K562 (cell line): ENCODE data around the gene EPB42. TPM values are rescaled to one million over a fixed set of nuclear protein-coding genes. Genes with fewer than 3 reads are reported as not detected.

Source experiments
- ARID2 ChIP-seq: fragments of 450-650 bp; IDR thresholded peaks from 2 replicates; pipeline ENCODE4 v1.6.1; 2017; ENCODE audit warnings: antibody characterized with exemption, mild to moderate bottlenecking
- CREM ChIP-seq: IDR thresholded peaks from 2 replicates; pipeline ENCODE4 v1.6.1; 2014; ENCODE audit warnings: antibody characterized with exemption, low read depth
- NFE2L1 ChIP-seq: fragments of 450-650 bp; IDR thresholded peaks from 2 replicates; pipeline ENCODE4 v1.6.1; 2016; ENCODE audit warnings: missing genetic modification characterization, low read depth, mild to moderate bottlenecking, missing compliant biosample characterization, moderate library complexity, borderline replicate concordance
- RAD21 ChIP-seq, 2 experiments: fragments of 250-450 bp in 1 of 2; fragments of 450-650 bp in 1 of 2; sonication (Bioruptor Pico) in 1 of 2; formaldehyde crosslinking in 1 of 2; IDR thresholded peaks in 1 of 2; conservative IDR thresholded peaks in 1 of 2; 2 replicates each; pipeline versions ENCODE4 v1.4.0 to v1.8.0; 2020 to 2022; ENCODE audit warnings: mild to moderate bottlenecking in 2 of 2, moderate library complexity in 1 of 2
- TRIM24 ChIP-seq, 2 experiments: fragments of 450-650 bp; IDR thresholded peaks; 2 replicates each; pipeline ENCODE4 v1.6.1; 2016
- polyA plus RNA-seq, 8 experiments: library from polyadenylated mRNA; depleted of rRNA in 4 of 8; stranded (reverse) in 5 of 8; unstranded in 3 of 8; fragments of >200 nt; fragmentation: Nextera tagmentation in 2 of 8; fragmentation: Illumina TruSeq in 1 of 8; extraction: Ambion mirVana in 2 of 8; extraction: Trizol in 1 of 8; gene quantifications; 2 replicates each; pipeline versions ENCODE4 v1.2.1 to v1.2.3, GENCODE V29; 2011 to 2014; ENCODE audit warnings: inconsistent platforms in 1 of 8, missing spikeins in 1 of 8
- total RNA-seq, 7 experiments: library from RNA; depleted of rRNA in 6 of 7; stranded (reverse); fragments of >200 nt in 6 of 7; fragmentation: Illumina TruSeq in 2 of 7; extraction: Trizol in 2 of 7; gene quantifications; 2 replicates each; pipeline versions ENCODE4 v1.2.1 to v1.2.3, GENCODE V29; 2011 to 2021; ENCODE audit warnings: low replicate concordance in 1 of 7
- TF ChIP-seq, protein P1 (sequence below), 2 experiments: fragments of 450-650 bp; formaldehyde crosslinking in 1 of 2; IDR thresholded peaks; 2 replicates each; pipeline versions ENCODE4 v1.4.0 to v1.6.1; 2014 to 2020; ENCODE audit warnings: mild to moderate bottlenecking in 2 of 2, borderline replicate concordance in 1 of 2, low read depth in 1 of 2
- TF ChIP-seq, protein P2 (sequence below): sonication (generic); formaldehyde crosslinking; IDR thresholded peaks from 2 replicates; pipeline ENCODE4 v1.8.0; 2022; ENCODE audit warnings: missing genetic modification reagents, mild to moderate bottlenecking, moderate library complexity, borderline replicate concordance
- TF ChIP-seq, protein P3 (sequence below): IDR thresholded peaks from 2 replicates; pipeline ENCODE4 v1.6.1; 2011; ENCODE audit warnings: borderline replicate concordance, low read depth, mild to moderate bottlenecking, moderate library complexity, low read length; ENCODE audit not compliant: insufficient read depth, poor library complexity, severe bottlenecking
- TF ChIP-seq, protein P4 (sequence below): fragments of 250-450 bp; sonication (Bioruptor Pico); IDR thresholded peaks from 2 replicates; pipeline ENCODE4 v1.8.0; 2022; ENCODE audit warnings: inconsistent platforms
- TF ChIP-seq, protein P5 (sequence below): fragments of 250-450 bp; sonication (Bioruptor Pico); IDR thresholded peaks from 2 replicates; pipeline ENCODE4 v1.5.1; 2021; ENCODE audit warnings: mild to moderate bottlenecking

Gene EPB42
- total and polyA plus RNA-seq, 9 of the 15 experiments (the other 6 are each of a cell fraction or from before 2014, with no cell fraction given) = 0.38 to 2.3 (median 1.4) TPM

DNA sequence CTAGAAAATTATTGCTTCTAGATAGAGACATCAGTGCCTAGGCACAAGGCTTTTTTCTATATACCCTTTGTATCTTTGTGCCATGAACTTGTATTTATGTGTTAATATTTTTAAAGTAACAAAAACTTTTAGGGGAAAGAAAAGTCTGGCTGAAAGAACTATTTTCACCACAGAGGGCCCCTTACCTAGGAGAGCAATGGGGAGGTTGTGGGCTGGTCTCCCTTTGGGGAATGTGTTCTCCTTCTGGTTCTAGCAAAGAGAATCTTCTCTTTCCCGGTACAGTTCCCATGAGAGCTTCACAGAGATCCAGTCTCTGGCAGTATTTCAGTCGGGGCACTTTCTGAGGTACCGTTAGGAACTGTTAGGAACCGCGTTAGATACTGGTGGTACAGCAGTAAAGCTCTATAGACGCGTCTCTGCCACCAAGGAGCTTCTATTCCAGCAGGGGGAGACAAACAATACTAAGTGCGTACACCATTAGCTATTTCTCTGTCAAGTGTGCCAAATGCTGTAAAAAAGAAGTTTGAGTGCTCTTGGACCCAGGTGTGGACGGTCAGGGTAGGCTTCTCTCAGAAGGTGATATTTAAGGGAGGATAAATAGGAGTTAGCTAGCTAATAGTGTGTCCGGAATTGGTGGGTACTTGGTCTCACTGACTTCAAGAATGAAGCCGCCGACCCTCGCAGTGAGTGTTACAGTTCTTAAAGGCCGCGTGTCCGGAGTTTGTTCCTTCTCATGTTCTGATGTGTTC lies 4.6 kb upstream of the EPB42 start (continued):
- TF ChIP-seq, protein P1, sequence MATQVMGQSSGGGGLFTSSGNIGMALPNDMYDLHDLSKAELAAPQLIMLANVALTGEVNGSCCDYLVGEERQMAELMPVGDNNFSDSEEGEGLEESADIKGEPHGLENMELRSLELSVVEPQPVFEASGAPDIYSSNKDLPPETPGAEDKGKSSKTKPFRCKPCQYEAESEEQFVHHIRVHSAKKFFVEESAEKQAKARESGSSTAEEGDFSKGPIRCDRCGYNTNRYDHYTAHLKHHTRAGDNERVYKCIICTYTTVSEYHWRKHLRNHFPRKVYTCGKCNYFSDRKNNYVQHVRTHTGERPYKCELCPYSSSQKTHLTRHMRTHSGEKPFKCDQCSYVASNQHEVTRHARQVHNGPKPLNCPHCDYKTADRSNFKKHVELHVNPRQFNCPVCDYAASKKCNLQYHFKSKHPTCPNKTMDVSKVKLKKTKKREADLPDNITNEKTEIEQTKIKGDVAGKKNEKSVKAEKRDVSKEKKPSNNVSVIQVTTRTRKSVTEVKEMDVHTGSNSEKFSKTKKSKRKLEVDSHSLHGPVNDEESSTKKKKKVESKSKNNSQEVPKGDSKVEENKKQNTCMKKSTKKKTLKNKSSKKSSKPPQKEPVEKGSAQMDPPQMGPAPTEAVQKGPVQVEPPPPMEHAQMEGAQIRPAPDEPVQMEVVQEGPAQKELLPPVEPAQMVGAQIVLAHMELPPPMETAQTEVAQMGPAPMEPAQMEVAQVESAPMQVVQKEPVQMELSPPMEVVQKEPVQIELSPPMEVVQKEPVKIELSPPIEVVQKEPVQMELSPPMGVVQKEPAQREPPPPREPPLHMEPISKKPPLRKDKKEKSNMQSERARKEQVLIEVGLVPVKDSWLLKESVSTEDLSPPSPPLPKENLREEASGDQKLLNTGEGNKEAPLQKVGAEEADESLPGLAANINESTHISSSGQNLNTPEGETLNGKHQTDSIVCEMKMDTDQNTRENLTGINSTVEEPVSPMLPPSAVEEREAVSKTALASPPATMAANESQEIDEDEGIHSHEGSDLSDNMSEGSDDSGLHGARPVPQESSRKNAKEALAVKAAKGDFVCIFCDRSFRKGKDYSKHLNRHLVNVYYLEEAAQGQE (IDR thresholded peaks at IDR 0.05; ENCODE audit: borderline replicate concordance) = peak; percentile 83
- TF ChIP-seq, protein P1 (CRISPR knock-in tag; IDR thresholded peaks at IDR 0.05; ENCODE audit: low read depth) = no peak
- TF ChIP-seq ARID2 (peak; percentile 79), CREM (0 out of 2 replicates have a peak, but pooled peaks have one; percentile 36), TRIM24 (IDR thresholded peaks at IDR 0.05) (0 out of 4 replicates have a peak, but pooled peaks of 1 of the 2 experiments have one; percentile 16), RAD21 (CRISPR knock-in tag; conservative IDR thresholded peaks at IDR 0.05 in 1 of 2, IDR thresholded peaks at IDR 0.05 in 1 of 2) (peak; percentile 81 to 95), NFE2L1 (no peak)
- TF ChIP-seq, protein P2, sequence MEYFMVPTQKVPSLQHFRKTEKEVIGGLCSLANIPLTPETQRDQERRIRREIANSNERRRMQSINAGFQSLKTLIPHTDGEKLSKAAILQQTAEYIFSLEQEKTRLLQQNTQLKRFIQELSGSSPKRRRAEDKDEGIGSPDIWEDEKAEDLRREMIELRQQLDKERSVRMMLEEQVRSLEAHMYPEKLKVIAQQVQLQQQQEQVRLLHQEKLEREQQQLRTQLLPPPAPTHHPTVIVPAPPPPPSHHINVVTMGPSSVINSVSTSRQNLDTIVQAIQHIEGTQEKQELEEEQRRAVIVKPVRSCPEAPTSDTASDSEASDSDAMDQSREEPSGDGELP = no peak
- TF ChIP-seq, protein P3, sequence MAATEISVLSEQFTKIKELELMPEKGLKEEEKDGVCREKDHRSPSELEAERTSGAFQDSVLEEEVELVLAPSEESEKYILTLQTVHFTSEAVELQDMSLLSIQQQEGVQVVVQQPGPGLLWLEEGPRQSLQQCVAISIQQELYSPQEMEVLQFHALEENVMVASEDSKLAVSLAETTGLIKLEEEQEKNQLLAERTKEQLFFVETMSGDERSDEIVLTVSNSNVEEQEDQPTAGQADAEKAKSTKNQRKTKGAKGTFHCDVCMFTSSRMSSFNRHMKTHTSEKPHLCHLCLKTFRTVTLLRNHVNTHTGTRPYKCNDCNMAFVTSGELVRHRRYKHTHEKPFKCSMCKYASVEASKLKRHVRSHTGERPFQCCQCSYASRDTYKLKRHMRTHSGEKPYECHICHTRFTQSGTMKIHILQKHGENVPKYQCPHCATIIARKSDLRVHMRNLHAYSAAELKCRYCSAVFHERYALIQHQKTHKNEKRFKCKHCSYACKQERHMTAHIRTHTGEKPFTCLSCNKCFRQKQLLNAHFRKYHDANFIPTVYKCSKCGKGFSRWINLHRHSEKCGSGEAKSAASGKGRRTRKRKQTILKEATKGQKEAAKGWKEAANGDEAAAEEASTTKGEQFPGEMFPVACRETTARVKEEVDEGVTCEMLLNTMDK = peak; percentile 56
- TF ChIP-seq, protein P4, sequence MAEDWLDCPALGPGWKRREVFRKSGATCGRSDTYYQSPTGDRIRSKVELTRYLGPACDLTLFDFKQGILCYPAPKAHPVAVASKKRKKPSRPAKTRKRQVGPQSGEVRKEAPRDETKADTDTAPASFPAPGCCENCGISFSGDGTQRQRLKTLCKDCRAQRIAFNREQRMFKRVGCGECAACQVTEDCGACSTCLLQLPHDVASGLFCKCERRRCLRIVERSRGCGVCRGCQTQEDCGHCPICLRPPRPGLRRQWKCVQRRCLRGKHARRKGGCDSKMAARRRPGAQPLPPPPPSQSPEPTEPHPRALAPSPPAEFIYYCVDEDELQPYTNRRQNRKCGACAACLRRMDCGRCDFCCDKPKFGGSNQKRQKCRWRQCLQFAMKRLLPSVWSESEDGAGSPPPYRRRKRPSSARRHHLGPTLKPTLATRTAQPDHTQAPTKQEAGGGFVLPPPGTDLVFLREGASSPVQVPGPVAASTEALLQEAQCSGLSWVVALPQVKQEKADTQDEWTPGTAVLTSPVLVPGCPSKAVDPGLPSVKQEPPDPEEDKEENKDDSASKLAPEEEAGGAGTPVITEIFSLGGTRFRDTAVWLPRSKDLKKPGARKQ = no peak
- TF ChIP-seq, protein P5, sequence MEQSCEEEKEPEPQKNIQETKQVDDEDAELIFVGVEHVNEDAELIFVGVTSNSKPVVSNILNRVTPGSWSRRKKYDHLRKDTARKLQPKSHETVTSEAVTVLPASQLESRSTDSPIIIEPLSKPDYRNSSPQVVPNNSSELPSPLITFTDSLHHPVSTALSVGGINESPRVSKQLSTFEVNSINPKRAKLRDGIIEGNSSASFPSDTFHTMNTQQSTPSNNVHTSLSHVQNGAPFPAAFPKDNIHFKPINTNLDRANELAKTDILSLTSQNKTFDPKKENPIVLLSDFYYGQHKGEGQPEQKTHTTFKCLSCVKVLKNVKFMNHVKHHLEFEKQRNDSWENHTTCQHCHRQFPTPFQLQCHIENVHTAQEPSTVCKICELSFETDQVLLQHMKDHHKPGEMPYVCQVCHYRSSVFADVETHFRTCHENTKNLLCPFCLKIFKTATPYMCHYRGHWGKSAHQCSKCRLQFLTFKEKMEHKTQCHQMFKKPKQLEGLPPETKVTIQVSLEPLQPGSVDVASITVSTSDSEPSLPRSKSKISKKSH (CRISPR knock-in tag) = no peak
